Esophagus squamous epithelium (tissue), 5 donors: Measurements from ENCODE around the gene BPIFB4. TPM values are rescaled to one million over a fixed set of nuclear protein-coding genes. Genes with fewer than 3 reads are reported as not detected.

Experiments used
- DNase-seq: peaks from one replicate; lab custom pipeline; 2025; lab: John Stamatoyannopoulos, UW
- H3K27ac ChIP-seq, 4 donors: fragments of 200-600 bp; sonication (generic); one replicate each; pipeline ENCODE4 v1.5.1; 2016 to 2019; ENCODE audit warnings: mild to moderate bottlenecking in 1 of 4
- H3K27me3 ChIP-seq, 4 donors: fragments of 200-600 bp; sonication (generic); 1 replicate in 3 of 4; 2 replicates in 1 of 4; pipeline versions ENCODE4 v1.5.1 to v1.6.0; 2017 to 2021; ENCODE audit warnings: antibody characterized with exemption in 1 of 4
- H3K36me3 ChIP-seq, 3 donors: fragments of 200-600 bp; sonication (generic); one replicate each; pipeline ENCODE4 v1.5.1; 2016 to 2019
- H3K4me1 ChIP-seq, 3 donors: fragments of 200-600 bp; sonication (generic); one replicate each; pipeline ENCODE4 v1.5.1; 2017 to 2019
- H3K4me3 ChIP-seq, 4 donors: fragments of 200-600 bp; sonication (generic); 1 replicate in 3 of 4; 2 replicates in 1 of 4; pipeline ENCODE4 v1.5.1; 2016 to 2019; ENCODE audit warnings: mild to moderate bottlenecking in 2 of 4, moderate library complexity in 1 of 4
- H3K9me3 ChIP-seq, 3 donors: fragments of 200-600 bp; sonication (generic); one replicate each; pipeline ENCODE4 v1.5.1; 2016 to 2019
- CTCF ChIP-seq, 6 experiments: fragments of 450-650 bp in 4 of 6; fragments of 200-600 bp in 2 of 6; sonication (generic) in 2 of 6; IDR thresholded peaks; one replicate each; pipeline ENCODE4 v1.5.1; 2016 to 2019; ENCODE audit warnings: antibody characterized with exemption in 6 of 6, mild to moderate bottlenecking in 4 of 6, moderate library complexity in 4 of 6
- POLR2A ChIP-seq, 4 donors: fragments of 450-650 bp; IDR thresholded peaks; one replicate each; pipeline ENCODE4 v1.6.1; 2017; ENCODE audit warnings: antibody characterized with exemption in 4 of 4, mild to moderate bottlenecking in 4 of 4, moderate library complexity in 3 of 4
- WGBS, 2 donors: methylation state at CpG; one replicate each; pipeline ENCODE4 v1.1.5; 2018; 5-methylcytosine and 5-hydroxymethylcytosine counted together
- intact Hi-C: fragments of 100-400 bp; cut with DNase I; formaldehyde crosslinking; loops from one replicate; pipeline ENCODE4 v1.15.0; 2022
- total RNA-seq, 4 donors: library from RNA; depleted of rRNA; stranded (reverse); fragments of >200 nt; gene quantifications; one replicate each; pipeline ENCODE4 v1.1.0, GENCODE V29; 2016
- donor health status: DM: yes; HTN: yes; CAD: no.

The BPIFB4 gene
- total RNA-seq, 4 donors from 2014 or later: not detected

GRCh38 chr20:33033381-33033780 lies 46.1 kb upstream of the BPIFB4 start:
- H3K4me1 ChIP-seq: no peaks in the 10 kb centered on the region
- TF ChIP-seq POLR2A (IDR thresholded peaks at IDR 0.05) (no peak), CTCF (IDR thresholded peaks at IDR 0.05) (no peak)
- H3K27me3 ChIP-seq: peaks cover 0 to 17% (median 0%) of the 10 kb centered on the region in 4 donors
- H3K36me3 ChIP-seq: no peaks in the 10 kb centered on the region
- DNase-seq: no peak
- no peak overlapping the region for H3K27ac ChIP-seq
- no peak overlapping the region for H3K4me3 ChIP-seq
- WGBS, 2 donors: 55 to 67% methylated on average over 3 to 5 of the region's 5 CpGs
- no peaks in the 10 kb centered on the region for H3K9me3 ChIP-seq
- intact Hi-C loops: no loop called here

- TF ChIP-seq POLR2A (IDR thresholded peaks at IDR 0.05): no peak
- no peak for TF ChIP-seq CTCF (IDR thresholded peaks at IDR 0.05)
- no peak overlapping the region for H3K27ac ChIP-seq
- no peaks in the 10 kb centered on the region for H3K4me1 ChIP-seq
- WGBS, 2 donors: 59 to 85% methylated on average over 3 to 5 of the region's 5 CpGs
- DNase-seq: no peak
- H3K36me3 ChIP-seq: no peaks in the 10 kb centered on the region
- H3K9me3 ChIP-seq: no peaks in the 10 kb centered on the region
- no peak overlapping the region for H3K4me3 ChIP-seq
- intact Hi-C loops: no loop called here
- peaks cover 0 to 10% (median 0%) of the 10 kb centered on the region in 4 donors for H3K27me3 ChIP-seq
Observed at GRCh38 chr20:33034115-33034514, 45.3 kb upstream of the BPIFB4 start.

- peaks cover 0 to 12% (median 0%) of the 10 kb centered on the region in 4 donors for H3K27me3 ChIP-seq
- H3K36me3 ChIP-seq: no peaks in the 10 kb centered on the region
- no peak for DNase-seq
- H3K9me3 ChIP-seq: no peaks in the 10 kb centered on the region
- H3K27ac ChIP-seq: no peak overlapping the region
- 67 to 70% methylated on average over 4 of the region's 6 CpGs for WGBS, 2 donors
- H3K4me1 ChIP-seq: no peaks in the 10 kb centered on the region
- intact Hi-C loops: no loop called here
- no peak overlapping the region for H3K4me3 ChIP-seq
- no peak for TF ChIP-seq POLR2A (IDR thresholded peaks at IDR 0.05)
- no peak for TF ChIP-seq CTCF (IDR thresholded peaks at IDR 0.05)
Observed at GRCh38 chr20:33034901-33035492, 44.4 kb upstream of the BPIFB4 start.

GRCh38 chr20:33037456-33037855 lies 42.0 kb upstream of the BPIFB4 start:
- no peak for DNase-seq
- intact Hi-C loops: no loop called here
- Histone ChIP-seq H3K36me3 (no peaks in the 10 kb centered on the region), H3K27me3 (peaks cover 0 to 12% (median 0%) of the 10 kb centered on the region in 4 donors), H3K4me1 (no peaks in the 10 kb centered on the region), H3K9me3 (no peaks in the 10 kb centered on the region), H3K4me3 (no peak overlapping the region), H3K27ac (no peak overlapping the region)
- 62 to 80% methylated on average over 4 to 5 of the region's 5 CpGs for WGBS, 2 donors
- TF ChIP-seq POLR2A (IDR thresholded peaks at IDR 0.05) (no peak), CTCF (IDR thresholded peaks at IDR 0.05) (no peak)

GRCh38 chr20:33038243-33038642 lies 41.2 kb upstream of the BPIFB4 start:
- Histone ChIP-seq H3K9me3 (no peaks in the 10 kb centered on the region), H3K27ac (no peak overlapping the region), H3K4me1 (no peaks in the 10 kb centered on the region), H3K36me3 (no peaks in the 10 kb centered on the region), H3K27me3 (peaks cover 0 to 12% (median 0%) of the 10 kb centered on the region in 4 donors), H3K4me3 (no peak overlapping the region)
- TF ChIP-seq POLR2A (IDR thresholded peaks at IDR 0.05): no peak
- TF ChIP-seq CTCF (IDR thresholded peaks at IDR 0.05): no peak
- DNase-seq: no peak
- intact Hi-C loops: no loop called here
- 84 to 90% methylated on average over 4 of the region's 4 CpGs for WGBS, 2 donors
